Airway epithelial cell (primary cell): Measurements from ENCODE around the gene CNOT10. TPM values are rescaled to one million over a fixed set of nuclear protein-coding genes. Genes with fewer than 3 reads are reported as not detected.

ENCODE experiments used
- total RNA-seq: library from RNA; depleted of rRNA; stranded (reverse); fragments of >200 nt; gene quantifications from 2 replicates; pipeline ENCODE4 v1.2.3, GENCODE V29; 2015

CNOT10 gene, protein sequence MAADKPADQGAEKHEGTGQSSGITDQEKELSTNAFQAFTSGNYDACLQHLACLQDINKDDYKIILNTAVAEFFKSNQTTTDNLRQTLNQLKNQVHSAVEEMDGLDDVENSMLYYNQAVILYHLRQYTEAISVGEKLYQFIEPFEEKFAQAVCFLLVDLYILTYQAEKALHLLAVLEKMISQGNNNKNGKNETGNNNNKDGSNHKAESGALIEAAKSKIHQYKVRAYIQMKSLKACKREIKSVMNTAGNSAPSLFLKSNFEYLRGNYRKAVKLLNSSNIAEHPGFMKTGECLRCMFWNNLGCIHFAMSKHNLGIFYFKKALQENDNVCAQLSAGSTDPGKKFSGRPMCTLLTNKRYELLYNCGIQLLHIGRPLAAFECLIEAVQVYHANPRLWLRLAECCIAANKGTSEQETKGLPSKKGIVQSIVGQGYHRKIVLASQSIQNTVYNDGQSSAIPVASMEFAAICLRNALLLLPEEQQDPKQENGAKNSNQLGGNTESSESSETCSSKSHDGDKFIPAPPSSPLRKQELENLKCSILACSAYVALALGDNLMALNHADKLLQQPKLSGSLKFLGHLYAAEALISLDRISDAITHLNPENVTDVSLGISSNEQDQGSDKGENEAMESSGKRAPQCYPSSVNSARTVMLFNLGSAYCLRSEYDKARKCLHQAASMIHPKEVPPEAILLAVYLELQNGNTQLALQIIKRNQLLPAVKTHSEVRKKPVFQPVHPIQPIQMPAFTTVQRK
- total RNA-seq, result 13.3 and 34.6 TPM in 2 replicates

DNA sequence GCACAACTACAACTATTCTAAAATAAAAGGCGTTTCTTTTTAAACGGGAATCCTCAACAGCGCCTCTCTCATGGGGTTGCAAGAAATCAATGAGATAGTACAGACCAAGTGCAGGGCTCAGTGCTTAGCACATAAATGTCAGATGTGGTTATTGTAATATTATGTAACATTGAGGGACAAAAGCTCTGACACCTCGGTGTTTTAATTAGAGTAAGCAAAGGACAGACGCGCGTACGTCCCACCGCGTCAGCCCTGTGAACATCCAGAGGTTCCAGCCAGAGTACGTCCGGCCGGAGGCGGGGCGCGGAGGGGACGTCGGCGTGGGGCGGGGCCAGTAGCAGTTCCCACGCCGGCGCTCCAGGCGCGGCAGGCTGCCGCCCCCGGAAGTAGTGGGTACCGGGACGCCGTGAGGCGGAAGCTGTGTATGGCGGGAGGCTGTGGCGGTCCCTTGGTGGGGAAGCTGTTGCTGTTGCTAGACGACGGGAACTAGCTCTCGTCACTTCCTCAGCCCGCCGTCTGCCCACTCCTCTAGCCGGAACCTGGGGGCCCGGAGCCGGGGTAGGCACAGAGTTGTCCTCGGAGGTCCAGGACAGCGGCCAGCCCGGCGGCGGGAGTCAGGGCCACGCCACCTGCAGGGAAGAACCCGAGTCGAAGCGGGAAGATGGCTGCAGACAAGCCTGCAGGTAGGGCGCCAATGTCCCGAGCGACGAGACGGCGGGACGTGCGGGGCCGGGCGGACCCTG lies at the start of gene CNOT10:
Gene CNOT10, plus strand, starts transcription at position 389 of the 743 bp plus-strand sequence. Its CDS starts 273 bp downstream, at position 662.

DNA sequence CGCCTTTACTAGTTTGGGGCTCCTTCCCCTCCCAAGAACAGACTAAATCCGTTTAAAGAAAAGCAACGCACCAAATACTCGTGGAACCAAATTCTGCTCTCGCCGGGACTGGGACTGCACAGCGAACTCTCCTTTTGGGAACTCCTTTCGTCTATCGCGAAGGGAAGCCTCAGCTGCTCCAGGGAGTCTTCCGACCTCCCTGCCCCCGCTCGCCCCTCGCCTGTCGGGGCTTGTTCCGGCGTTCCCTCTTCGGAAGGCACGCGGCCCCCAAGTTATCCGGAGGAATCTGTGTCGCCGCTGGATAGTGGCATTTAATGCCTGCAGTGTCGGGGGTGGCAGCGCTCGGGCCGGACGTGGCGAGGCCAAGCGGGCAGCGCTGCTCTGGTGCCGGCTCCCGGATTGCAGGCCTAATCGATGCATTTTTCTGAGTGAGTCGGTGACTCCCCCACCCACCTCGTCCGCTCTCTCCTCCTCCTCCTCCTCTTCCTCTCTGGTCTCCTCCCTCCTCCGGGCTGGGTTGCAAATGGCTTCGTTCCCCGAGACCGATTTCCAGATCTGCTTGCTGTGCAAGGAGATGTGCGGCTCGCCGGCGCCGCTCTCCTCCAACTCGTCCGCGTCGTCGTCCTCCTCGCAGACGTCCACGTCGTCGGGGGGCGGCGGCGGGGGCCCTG lies 132.7 kb downstream of the CNOT10 start, which contains the start of gene TRIM71:
Gene TRIM71, plus strand, starts transcription at position 440 of the 671 bp plus-strand sequence. Its CDS starts 84 bp downstream, at position 524.

Other genes starting within 250 kb of the CNOT10 start
- 69.6 and 114 TPM in 2 replicates for gene CMTM6, start 182.3 kb upstream of the CNOT10 start, total RNA-seq
- 28.6 and 33.4 TPM in 2 replicates for gene DYNC1LI1, start 114.3 kb upstream of the CNOT10 start, total RNA-seq
- gene TRIM71, start 132.8 kb downstream of the CNOT10 start, total RNA-seq, result not detected in 2 replicates